GM21360 (cell line): Measurements from ENCODE around the gene NEURL4.
"Not testable (repeated sequence)": the region's sequence is repeated elsewhere in the genome, so short reads cannot be mapped to it uniquely, and the experiment has no call there.

ENCODE experiments used
- ATAC-seq: cut with Tn5 transposase; IDR thresholded peaks from one replicate; pipeline ENCODE4 v1.9.1; 2021; ENCODE audit warnings: mild to moderate bottlenecking, moderate library complexity; ENCODE audit not compliant: unreplicated experiment

NEURL4 gene

GRCh38 chr17:7347630-7348477 is 18.7 kb upstream of the NEURL4 start:
- no peak for ATAC-seq

GRCh38 chr17:7346761-7347614 is 17.9 kb upstream of the NEURL4 start:
- ATAC-seq = no peak

DNA sequence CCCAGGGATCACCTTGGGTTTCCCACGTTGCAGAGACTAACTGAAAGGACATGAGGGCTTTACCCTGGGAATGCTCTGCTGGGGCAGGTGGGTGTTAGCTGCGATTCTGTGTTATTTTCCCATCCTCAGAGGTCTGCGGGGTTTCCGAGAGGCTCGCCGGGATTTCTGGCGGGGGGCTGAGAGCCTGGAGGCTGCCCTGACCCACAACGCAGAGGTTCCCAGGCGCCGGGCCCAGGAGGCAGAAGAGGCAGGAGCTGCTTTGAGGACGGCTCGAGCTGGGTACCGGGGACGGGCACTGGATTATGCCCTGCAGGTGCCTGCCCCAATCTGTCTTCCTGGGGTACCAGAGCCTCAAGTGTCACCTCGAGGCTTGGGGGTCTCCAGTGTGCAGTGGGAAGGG is 14.1 kb upstream of the NEURL4 start:
- ATAC-seq = no peak

DNA sequence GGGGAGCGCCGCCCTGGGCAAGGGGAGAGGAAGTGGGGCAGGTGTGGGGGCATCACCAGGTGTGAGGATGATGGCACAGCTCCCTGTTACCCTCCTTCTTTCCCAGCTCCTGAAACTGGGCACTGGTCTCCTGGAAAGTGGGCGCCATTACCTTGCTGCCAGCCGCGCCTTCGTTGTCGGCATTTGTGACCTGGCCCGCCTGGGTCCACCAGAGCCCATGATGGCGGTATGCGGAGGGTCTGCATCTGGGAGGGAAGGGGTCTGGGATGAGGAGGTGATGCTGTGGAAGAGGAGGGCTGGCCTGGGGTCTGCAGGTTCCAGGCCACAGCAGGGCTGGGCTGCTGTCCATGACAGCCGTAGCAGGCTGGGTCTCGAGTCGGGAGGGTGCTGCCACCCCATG is 12.7 kb upstream of the NEURL4 start:
- ATAC-seq = no peak

GRCh38 chr17:7340179-7340578 is 11.0 kb upstream of the NEURL4 start:
- ATAC-seq = no peak

GRCh38 chr17:7337600-7337999 is 8.5 kb upstream of the NEURL4 start:
- not testable (repeated sequence) for ATAC-seq

- no peak for ATAC-seq
These were observed 7.4 kb upstream of the NEURL4 start, which contains the start of gene ACAP1 for GRCh38 chr17:7336240-7337175. Gene ACAP1, plus strand, starts transcription at chr17:7336529. Its CDS starts 206 bp downstream, at chr17:7336735.

DNA sequence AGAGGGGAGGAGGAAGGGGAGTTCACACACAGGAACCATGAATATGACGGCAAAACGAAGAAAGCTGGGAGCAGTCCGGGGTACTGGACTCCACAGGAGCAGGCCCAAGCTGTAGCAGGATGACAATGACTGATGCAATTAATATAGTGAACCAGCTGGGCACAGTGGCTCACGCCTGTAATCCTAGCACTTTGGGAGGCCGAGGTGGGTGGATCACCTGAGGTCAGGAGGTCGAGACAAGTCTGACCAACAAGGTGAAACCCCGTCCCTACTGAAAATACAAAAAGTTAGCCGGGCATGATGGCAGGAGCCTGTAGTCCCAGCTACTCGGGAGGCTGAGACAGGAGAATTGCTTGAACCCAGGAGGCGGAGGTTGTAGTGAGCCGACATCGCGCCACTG is 6.6 kb upstream of the NEURL4 start:
- ATAC-seq = not testable (repeated sequence)

GRCh38 chr17:7334938-7335538 is 5.9 kb upstream of the NEURL4 start:
- no peak for ATAC-seq

GRCh38 chr17:7332600-7333069 is 3.5 kb upstream of the NEURL4 start:
- ATAC-seq = not testable (repeated sequence)

DNA sequence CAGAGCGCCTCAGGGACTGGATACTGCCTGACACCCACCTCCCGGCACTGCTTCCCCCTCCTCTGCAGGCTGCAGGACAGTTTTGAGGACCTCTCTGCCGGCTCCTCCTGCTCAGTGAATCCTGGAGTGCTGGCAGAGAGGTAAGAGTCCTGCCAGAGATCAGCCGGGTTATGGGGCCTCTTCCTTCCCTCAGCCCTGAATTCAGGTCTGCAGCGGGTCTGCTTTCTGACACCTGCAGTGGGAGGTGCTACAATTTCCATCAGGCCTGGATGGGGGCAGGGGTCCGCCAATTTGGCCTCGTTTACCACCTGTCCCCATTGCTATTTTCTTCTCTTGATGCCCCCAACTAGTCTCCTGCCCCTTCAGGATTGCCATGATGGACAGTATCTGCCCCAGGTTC is 3.0 kb upstream of the NEURL4 start:
- no peak for ATAC-seq

DNA sequence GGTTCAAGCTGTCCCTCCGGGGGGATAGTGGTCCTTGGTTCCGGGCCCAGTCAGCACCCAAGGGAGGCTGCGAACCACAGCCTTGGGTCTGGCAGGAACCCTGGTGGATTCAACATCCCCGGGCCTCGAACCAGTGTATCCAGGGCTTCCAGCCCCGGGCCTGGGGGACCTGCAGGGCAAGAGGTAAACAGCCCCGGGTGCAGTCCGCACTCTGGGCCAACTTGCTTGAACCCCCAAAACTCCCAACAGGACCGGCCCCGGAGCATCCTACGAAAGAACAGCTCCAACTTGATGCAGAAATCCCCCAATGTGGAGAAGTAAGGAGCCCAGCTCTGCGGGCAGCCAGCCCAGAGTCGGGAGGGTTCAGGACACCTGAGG is 1.5 kb upstream of the NEURL4 start:
- ATAC-seq = no peak

- ATAC-seq = peak; percentile 26
These were observed 982 bp upstream of the NEURL4 start for GRCh38 chr17:7329997-7330637.

GRCh38 chr17:7329374-7329996 is 350 bp upstream of the NEURL4 start:
- peak; percentile 50 for ATAC-seq

- ATAC-seq = no peak
These were observed 1.1 kb downstream of the NEURL4 start for GRCh38 chr17:7328009-7328408.

GRCh38 chr17:7327501-7327900 is 1.6 kb downstream of the NEURL4 start:
- no peak for ATAC-seq

GRCh38 chr17:7327056-7327455 is 2.1 kb downstream of the NEURL4 start:
- no peak for ATAC-seq

DNA sequence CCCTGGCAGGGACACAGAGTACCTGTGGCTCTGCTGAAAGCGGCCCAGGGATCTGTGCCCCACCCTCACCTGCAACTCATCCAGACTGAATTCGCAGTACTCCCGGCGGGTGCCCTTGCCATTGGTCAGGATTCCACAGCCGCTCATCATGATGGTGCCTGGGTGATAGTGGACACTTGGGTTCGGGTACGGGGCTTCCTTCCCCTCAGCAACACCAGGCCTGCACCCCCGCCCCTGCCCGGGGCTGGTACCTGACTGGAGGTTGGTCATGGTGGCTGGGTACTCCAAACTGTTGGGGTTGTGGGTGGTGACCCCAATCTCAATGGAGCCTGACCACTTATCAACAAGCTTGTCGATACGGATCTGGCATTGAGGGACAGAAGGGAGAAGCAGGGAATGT is 2.9 kb downstream of the NEURL4 start:
- no peak for ATAC-seq

GRCh38 chr17:7325031-7325528 is 4.1 kb downstream of the NEURL4 start:
- ATAC-seq = no peak
